GM10266 (cell line): ENCODE results near the gene MET.

Source experiments
- DNase-seq: peaks from one replicate; pipeline ENCODE4 v3.0.0; 2012; ENCODE audit errors: extremely low spot score
- CTCF ChIP-seq: IDR thresholded peaks from 2 replicates; pipeline ENCODE4 v1.5.1; 2012; ENCODE audit warnings: mild to moderate bottlenecking, low read depth; ENCODE audit not compliant: control insufficient read depth, insufficient read depth; ENCODE audit errors: missing control alignments

The MET gene

GRCh38 chr7:116707289-116707688 lies 35.3 kb downstream of the MET start:
- no peak for DNase-seq
- no peak for TF ChIP-seq CTCF

- no peak for TF ChIP-seq CTCF
- no peak for DNase-seq
Observed at GRCh38 chr7:116708248-116708647, 36.3 kb downstream of the MET start.

GRCh38 chr7:116708861-116709260 lies 36.9 kb downstream of the MET start:
- TF ChIP-seq CTCF, result no peak
- no peak for DNase-seq

GRCh38 chr7:116709336-116709735 lies 37.3 kb downstream of the MET start:
- no peak for DNase-seq
- TF ChIP-seq CTCF, result no peak

GRCh38 chr7:116710764-116711452 lies 38.9 kb downstream of the MET start:
- no peak for DNase-seq
- TF ChIP-seq CTCF, result no peak

- DNase-seq, result no peak
- no peak for TF ChIP-seq CTCF
Observed at GRCh38 chr7:116711790-116712189, 39.8 kb downstream of the MET start.

- no peak for TF ChIP-seq CTCF
- no peak for DNase-seq
Observed at GRCh38 chr7:116713500-116713899, 41.5 kb downstream of the MET start.
